ENCODE data around the gene COL25A1. TPM values are rescaled to one million over a fixed set of nuclear protein-coding genes. Genes with fewer than 3 reads are reported as not detected.
"Not testable (repeated sequence)": the region's sequence is repeated elsewhere in the genome, so short reads cannot be mapped to it uniquely, and the experiment has no call there.

COL25A1 gene
- total RNA-seq, 1 donor from 2014 or later, result 0.68 TPM

DNA sequence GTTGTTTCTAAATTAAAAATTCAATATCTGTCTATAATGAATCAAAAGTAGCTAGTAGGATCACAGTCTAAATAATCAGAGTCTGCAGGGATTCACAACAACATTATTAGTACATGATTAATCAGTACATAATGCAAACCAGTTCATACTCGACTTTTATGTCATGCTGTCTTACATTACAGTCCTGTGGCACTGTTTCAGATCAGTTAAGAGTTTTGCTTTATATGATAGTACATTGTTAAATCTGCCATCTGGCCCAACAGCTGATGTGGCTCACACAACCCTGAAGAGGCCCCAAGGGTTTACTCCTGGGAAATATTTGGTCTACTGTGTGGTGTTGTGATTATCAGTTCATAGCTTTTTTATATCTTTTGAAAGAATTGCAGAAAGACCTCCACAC is 292.5 kb downstream of the COL25A1 start:
- DNase-seq, result no peak

DNA sequence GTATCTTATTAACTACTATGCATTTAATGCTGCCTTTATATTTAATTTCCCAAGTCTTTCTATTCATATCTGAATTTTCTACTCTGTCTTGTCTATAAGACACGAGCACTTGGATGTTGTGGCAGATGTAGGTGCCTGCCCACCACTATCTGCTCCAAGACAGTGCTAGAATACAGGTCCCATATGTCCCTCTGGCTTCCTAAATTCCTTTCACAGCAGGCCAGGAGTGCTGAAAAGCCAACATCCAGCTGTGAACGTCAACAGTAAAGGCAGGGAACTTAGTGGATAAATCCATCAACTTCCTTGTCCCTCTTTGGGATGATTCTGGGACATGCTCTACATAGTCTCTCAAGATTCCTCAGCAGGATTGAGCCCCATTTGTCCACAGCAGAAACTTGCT is 294.5 kb downstream of the COL25A1 start:
- no peak for DNase-seq

DNA sequence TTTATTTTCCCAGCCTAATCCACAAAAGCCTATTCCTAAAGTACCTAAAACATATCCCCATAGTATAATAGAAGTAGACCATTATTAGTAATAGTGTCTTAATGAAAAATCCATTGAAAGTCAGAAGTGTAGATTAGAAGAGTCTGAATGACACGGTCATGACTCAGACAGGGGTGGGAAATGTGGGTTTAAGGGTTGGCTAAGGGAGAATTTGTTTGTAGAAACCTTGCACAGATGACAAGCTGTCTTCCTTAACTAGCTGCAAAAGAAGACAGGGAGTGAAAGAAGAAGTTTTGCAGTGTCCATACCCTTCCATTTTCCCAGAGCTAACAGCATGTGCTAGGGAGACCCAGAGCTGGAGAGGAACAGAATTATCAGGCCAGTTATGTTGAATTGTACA is 296.9 kb downstream of the COL25A1 start:
- DNase-seq, result peak; percentile 28

DNA sequence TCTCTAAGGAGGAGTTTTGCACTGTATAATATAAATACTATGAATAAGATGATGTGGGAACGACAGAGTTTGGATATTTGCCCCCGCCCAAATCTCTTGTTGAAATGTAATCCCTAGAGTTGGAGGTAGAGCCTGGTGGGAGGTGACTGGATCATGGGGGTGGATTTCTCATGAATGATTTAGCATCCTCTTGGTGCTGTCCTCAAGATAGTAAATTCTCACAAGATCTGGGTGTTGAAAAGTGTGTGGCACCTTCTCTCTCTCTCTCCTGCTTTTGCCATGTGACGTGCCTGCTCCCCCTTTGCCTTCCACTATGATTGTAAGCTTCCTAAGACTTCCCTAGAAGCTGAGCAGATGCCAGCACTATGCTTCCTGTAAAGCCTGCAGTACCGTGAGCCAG is 298.0 kb downstream of the COL25A1 start:
- no peak for DNase-seq

DNA sequence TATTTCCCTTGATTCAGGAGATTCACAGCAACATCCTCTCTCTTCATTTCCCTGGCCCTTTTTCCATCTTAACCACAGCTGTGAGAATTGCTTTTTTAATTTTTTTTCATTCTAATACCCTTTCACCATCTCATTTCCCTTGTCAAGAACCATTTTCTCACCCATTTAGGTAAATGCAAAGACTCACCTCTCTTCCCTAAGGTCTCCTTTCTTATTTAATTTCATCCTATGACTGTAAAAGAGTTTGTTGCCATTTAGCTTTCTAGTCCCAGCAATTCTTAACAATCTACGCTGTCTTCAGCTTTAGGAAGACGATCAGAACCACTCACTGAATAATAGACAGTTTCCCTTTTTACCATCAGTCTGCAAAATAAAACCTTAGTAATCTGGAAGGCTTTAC is 298.5 kb downstream of the COL25A1 start:
- no peak for DNase-seq

DNA sequence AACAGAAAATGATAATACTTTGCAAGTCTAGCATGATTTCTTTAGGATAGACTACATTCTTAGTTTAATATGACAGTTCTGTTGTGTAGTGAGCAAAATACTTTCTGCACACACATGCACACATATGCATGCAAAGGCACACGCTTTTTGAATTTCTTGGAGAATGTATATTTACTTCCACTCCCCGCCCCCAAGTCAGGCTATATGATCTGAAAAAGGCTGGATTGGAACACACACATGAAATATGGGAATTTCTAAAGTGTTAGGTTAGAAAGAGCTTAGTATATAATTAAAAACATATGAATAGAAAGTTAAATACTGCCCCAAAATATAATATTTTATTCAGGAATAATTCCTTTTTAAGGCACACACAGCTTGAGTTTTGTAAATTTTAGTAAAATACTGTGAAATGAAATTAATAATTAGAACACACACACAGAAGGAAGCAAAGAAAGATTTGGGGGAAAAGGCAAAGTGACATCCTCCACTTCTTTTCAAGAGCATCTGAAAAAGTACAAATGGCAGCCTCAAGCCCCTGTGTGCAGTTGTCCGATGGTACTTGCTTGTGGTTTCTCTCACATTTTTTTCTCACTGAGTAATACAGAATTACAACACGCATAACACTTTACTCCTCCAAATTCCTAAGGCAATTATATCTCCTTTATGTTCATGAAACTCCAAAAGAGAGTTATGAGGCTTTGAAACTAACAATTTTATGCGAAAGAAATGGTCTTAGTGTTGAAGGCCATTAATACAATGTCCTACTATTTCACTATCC is 310.7 kb downstream of the COL25A1 start:
- DNase-seq, result no peak

DNA sequence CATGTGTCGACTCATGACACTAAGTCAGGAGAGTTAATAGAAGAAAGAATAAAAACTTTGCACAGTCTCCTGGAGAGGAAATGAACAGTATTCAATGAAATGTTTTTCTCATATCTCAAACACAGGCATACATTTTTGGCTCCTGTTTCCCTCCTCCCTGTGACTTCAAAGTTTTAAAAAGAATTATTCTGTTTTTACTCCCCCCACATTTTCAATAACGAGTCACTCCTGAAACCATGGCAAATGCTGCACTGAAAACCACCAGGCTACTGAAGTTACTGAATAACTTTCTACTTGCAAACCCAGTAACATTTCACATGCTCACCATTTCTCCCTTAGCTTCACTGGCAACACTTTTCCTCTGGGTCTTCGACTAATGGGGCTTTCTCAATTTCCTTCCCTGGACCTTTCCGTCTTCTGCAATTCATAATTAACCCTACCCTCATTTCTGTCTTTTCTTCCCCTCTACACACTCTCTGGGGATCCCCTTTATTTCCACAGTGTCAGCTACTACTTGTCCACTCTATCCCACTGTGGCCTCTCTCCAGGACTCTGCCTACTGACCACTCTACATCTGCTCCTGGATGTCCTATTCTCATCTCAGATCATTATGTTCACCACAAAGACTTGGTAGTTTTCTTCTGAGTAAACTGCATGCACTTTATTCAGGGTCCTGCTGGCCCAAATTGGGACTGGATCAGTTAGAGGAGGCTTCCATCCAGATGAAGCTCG is 313.8 kb downstream of the COL25A1 start:
- DNase-seq, result no peak

DNA sequence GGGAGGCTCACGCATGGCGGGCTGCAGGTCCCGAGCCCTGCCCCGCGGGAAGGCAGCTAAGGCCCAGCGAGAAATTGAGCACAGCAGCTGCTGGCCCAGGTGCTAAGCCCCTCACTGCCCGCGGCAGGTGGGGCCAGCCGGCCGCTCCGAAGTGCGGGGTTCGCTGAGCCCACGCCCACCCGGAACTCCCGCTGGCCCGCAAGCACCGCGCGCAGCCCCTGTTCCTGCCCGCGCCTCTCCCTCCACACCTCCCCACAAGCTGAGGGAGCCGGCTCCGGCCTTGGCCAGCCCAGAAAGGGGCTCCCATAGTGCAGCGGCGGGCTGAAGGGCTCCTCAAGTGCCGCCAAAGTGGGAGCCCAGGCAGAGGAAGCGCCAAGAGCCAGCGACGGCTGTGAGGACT is 318.0 kb downstream of the COL25A1 start:
- not testable (repeated sequence) for DNase-seq

DNA sequence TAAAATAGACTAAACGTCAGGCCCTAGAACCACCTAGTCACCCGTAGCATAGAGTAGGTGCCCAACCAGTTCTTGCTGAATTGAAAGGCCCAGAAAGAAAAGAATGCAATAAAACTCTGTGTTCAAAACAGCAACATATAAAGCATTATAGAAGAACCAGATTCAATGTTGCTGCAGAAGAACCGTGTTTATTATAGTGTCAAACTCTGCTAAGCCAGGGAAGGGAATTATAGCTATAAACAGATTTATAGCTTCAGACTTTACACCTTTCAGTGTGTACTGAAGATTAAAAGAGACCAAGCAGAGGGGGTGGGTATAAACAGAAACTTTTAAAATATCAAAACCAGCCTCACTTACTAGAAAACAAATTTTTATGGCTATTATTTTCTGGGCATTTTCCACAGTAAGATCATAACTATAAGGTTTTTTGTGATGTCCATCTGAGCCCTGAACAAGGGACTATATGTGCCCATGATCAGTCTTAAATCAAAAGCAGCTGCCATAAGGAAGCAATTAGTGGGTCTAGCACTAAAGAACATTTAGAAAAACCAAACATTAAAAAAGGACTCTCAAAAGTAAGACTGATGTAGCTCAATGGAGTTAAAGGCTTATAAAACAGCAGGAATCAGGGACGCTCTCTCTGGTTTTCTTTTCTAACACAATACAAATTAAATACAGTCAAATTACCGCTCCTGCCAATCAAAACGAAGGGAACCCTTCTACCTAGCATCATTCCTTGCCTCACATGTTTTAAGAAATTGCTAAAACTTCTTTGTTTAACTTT is 319.9 kb downstream of the COL25A1 start:
- DNase-seq, result no peak

DNA sequence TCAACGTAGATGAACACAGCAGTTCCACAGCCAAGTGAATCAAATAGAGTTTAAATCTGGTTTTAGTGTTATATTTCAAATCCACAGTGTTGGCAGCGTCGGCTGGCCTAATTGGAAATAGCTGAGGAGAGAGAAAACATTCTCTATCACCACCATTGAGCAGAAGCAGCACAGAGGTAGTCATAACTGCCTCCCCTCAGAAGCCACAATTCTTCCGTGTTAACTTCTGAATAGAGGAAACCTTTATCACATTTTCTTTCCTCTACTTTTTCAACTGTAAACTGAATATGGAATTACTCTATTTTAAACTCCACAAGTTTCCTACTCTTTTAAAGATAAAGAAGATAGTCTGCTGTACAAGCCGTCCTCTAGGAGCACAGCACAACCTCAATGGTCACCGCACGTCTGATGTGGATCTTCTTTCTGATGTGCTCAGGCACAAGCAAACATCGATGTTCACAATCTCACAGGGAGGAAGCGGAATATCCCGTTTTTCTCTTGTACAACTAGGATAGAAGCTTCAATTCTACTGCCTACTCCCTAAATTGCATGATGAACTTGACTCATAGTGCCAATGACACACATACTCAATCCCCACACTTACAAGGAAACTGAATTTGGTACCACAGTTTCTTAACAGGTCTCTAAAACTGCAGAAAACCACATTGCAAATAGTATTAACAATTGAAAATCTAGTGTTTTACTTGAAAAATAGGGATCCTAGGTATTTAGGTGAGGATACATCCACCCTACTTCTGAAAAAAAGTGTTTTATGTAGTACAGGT is 321.8 kb downstream of the COL25A1 start:
- DNase-seq, result no peak

DNA sequence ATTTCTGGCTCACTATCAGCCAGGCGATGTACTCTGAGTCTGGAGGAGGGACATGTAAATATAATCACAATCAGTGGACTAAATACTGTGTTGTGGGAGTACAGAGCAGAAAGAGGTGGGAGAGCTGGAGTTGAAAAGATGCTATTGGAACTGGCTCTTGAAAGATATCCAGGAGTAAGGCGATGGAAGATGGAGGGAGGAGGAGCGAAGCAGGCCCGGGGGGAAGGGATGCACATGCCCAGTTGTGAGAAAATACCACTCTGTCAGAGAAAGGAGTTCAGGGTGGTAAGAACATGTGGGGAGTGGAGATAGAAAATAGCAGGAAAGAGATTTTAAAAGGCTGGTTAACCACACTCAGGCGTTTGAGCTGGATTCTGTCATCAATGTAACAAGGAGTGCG is 322.7 kb downstream of the COL25A1 start:
- no peak for DNase-seq

DNA sequence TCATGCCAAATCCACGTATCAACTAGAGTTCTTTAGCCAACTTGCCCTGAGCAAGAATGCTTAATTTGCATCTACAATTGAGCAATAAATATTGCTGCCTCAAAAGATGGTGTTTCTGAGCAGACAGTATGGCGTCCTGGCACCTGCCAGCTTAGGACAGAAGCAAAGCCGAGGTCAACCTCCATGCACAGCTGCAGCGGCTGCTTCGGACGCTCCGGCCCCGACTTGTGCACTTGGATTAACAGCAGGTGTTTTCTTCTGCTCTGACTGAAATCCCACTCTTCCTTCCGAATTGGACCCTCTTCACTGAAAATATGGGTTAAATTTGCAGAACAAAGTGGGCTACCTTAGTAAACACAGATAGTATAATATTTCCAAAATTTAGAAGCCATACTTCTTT is 324.4 kb downstream of the COL25A1 start:
- DNase-seq, result no peak

DNA sequence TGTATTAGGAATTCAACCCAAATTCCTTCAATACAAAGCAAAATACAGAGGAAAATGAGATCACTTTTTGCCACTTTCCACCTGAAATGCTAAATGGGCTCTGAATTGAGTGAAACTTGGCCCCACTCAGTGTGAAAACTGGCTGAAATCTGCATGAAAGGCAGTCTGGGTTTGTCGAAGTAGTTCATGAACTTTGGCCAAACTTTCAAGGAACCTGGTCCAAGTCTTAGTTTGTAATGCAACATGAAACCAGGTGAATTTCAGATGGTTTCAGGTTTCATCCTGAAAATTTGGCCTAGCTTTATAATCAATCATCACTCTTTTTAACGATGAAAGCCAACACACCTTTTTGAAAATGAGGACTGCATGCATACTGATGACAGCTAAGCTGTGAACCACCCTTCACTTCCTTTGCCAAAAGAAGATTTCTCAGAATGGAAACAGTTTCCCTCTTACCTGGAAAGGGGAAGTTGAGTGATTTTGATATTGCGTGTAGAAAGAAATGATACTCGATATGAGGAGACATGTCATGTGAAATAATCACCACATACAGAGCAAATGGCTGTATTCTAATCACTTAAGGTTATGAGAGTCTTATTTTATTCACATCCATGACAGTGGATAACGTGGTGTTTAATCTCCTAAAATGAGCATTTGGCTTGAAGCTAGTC is 329.7 kb downstream of the COL25A1 start:
- DNase-seq, result no peak

DNA sequence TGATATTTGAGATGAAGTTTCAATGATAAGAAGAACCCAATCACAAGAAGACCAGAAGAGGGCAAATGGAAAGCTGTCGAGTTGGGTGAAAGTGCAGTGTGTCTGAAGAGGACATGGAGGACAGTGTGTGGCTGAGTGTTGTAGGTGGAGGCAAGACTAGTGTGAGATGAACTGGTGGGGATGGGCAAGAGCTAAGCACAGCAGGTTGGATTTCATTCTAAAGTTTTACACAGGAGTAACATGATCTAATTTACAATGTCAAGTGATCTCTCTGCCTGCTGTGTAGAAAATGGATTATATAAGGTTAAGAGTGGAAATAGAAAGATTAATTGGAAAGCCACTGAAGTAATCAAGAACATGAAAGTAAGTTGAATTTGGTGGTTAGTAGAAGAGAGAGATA is 331.0 kb downstream of the COL25A1 start:
- no peak for DNase-seq

DNA sequence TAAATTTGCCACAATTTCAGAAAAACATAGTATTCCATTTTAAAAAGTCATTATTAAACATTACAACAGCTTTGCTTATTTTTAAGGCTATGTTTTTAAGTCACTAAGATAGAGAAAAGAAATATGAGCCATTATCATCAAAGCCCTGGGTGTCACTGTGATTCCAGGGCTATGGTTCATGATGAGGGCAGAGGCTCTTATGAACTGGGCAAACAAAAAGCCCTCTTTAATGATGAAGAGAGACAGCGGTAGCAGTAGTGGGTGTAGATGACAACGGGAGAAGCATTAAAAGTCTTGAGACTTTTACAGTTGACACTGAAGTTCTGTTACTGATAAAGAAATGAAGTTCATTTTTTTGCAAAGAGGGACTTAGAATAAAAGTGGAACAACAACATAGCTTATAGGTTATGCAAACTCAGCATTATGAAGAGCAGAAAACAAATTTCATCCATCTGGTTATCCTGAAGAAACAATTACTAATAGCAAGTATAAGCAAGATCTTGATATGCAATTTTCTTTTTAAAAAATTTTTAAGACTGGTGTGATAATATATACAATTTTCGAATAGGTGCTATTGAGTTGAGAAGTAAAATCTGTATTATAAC is 336.9 kb downstream of the COL25A1 start:
- DNase-seq, result no peak

DNA sequence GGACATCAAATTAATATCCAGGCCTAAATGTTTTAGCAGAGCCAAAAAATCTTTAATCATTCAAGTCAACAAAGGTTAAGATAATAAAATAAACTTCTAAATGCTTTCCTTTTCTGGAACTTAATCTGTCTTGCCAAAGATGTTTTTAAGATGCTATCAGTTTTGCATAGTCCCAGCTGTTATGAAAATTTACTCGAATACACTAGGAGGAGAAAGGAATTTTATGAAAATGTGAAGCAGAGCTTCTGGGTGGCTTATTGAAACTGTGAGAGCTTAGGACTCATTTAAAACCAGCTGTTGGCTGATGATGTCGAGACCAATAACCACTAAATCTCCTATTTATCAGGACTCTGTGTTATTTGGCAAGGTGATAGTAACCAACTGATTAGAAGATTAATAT is 337.4 kb downstream of the COL25A1 start:
- DNase-seq, result no peak

DNA sequence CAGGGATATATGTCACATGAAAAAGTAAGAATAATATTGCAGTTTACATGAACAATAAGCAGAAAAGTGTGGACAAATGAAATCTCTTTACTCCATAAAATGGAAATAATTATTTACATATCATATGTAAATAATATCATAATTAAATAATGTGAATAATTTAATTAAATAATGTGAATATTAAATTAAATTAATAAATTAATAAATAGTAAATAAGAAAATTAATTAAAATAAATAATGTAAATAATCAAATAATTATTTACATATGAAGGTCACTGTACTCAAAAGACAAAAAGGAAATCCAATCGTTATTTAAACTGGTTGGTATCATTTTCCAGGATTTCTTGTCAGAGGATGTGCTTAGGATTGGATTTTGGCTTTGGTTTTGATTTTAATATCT is 338.5 kb downstream of the COL25A1 start:
- DNase-seq, result no peak

DNA sequence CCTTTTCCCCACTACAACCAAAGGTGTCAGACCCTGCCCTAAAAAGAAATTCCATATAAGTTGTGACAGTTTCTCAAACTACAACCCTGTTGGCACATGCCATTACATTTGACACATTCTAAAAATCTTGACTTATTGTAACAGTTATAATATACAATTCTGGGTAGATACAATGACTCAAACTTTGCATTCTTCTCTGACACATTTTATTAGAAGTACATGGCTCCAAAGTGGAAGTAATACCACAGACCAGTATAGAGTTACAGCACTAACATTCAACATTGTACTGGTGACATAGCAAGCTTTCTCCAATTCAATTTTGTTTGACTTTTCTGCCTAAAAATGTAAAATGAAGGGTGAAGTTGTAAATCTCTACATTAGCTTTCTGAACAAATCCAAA is 343.0 kb downstream of the COL25A1 start:
- no peak for DNase-seq

DNA sequence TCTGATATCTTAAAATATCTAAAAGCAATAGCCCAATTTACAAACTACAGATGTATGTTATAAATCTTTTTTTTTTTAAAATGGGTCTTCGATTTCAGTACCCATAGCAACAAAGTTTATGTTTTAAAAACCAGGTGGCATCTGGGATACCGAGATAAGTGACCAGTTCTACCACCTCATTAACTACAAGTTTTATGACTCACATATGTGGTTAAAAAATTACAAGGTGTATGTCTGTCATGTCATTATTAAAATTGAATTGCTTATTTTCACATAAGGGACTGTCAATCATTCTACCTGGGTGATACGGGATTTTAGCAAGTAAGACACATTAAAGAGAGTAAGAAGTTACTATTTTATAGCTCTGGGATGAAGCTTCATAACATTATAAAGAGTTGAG is 347.6 kb downstream of the COL25A1 start:
- DNase-seq, result peak; percentile 39

DNA sequence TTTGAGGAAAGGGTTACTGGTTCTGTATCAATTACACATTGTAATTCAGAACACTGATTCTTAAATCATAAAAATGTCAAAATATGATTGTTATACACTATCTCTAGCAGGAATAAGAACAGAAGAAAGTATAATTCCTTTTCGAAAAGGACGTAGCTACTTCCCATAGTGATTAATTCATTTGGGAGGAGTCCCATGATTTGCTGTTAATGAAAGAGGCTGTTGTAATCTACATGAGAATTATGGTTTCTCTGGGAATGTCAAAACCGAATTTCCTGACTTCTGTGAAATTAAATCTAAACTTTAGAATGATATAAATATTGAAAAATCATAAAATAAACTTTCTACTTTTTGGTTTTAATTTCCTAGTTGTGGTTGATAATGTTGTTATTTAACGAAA is 348.5 kb downstream of the COL25A1 start:
- no peak for DNase-seq

DNA sequence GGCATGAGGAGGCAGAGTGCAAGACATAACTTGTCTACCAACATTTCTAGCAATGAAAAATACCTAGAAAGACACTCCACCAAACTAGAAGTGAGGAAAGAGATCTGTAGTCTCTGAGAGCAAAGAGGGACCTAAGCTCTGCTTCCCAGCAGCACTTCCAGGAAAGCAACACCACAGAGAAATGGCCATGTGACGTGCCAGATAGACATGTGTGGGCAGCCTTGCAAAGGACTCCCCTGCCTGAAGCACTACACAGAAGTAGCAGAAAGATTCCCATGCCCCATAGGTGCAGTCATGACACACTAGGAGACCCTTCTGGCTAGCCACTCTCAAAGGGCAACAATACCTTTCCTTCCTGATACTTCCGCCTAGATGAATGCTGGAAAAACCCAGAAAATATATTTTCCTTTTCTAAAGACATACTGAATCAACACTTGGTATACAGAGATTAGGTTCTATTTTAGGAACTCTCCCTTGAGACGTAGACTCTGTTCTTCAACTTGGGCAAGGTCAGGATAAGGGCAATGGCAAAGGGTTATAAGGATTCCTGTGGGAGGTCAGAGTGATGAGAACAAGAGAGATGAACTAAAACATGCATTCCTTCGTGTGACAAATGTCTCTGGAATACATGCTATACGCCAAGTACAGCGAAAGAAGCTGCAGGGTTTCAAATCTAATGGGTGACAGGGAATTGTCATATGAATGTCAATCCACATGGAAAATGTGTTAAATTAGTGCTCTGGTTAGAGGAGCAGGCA is 352.1 kb downstream of the COL25A1 start:
- no peak for DNase-seq
